ENCODE measurements around the gene LST1.

DNA sequence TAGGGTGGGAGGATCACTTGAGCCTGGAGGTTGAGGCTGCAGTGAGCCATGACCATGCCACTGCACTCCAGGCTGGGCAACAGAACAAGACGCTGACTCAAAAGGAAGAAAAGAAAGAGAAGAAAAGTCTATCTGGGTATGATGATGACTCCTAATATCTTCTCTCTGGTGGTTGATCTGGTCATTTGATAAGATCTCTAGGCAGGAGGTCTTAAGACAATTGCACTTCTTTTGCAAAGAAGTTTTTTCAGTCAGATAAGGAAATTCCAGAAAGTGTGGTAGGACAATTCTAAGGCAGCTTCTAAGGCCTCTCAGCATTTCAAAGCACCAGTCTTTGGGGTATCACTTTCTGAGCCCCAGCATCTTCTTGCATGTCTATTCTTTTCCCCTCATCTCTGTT, 21.2 kb downstream of the LST1 start:
- TF ChIP-seq EZH2 (optimal IDR thresholded peaks at IDR 0.05; ENCODE audit: low read depth, low read length) (no peak), EZH2phosphoT487 (IDR thresholded peaks at IDR 0.05; ENCODE audit: low read length) (no peak)
- TF ChIP-seq, protein P1, sequence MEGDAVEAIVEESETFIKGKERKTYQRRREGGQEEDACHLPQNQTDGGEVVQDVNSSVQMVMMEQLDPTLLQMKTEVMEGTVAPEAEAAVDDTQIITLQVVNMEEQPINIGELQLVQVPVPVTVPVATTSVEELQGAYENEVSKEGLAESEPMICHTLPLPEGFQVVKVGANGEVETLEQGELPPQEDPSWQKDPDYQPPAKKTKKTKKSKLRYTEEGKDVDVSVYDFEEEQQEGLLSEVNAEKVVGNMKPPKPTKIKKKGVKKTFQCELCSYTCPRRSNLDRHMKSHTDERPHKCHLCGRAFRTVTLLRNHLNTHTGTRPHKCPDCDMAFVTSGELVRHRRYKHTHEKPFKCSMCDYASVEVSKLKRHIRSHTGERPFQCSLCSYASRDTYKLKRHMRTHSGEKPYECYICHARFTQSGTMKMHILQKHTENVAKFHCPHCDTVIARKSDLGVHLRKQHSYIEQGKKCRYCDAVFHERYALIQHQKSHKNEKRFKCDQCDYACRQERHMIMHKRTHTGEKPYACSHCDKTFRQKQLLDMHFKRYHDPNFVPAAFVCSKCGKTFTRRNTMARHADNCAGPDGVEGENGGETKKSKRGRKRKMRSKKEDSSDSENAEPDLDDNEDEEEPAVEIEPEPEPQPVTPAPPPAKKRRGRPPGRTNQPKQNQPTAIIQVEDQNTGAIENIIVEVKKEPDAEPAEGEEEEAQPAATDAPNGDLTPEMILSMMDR (IDR thresholded peaks at IDR 0.05; ENCODE audit: low read length): no peak
